Femur (tissue), 1 donor: ENCODE results near the gene PRDX5.
"Not testable (repeated sequence)": the region's sequence is repeated elsewhere in the genome, so short reads cannot be mapped to it uniquely, and the experiment has no call there.

ENCODE experiments used
- DNase-seq: peaks from one replicate; pipeline ENCODE4 v3.0.0-alpha.2; 2017

PRDX5 gene

GRCh38 chr11:64306563-64306875 is 11.4 kb upstream of the PRDX5 start:
- no peak for DNase-seq

GRCh38 chr11:64306876-64307622 is 10.9 kb upstream of the PRDX5 start:
- DNase-seq: no peak

- not testable (repeated sequence) for DNase-seq
Observed at GRCh38 chr11:64307795-64308194, 10.1 kb upstream of the PRDX5 start.

- DNase-seq: no peak
Observed at GRCh38 chr11:64312947-64313346, 5.0 kb upstream of the PRDX5 start.

GRCh38 chr11:64313491-64314145 is 4.3 kb upstream of the PRDX5 start:
- DNase-seq: no peak

- DNase-seq: no peak
Observed at GRCh38 chr11:64314146-64314804, 3.6 kb upstream of the PRDX5 start.

- DNase-seq: no peak
Observed at GRCh38 chr11:64314805-64315561, 2.9 kb upstream of the PRDX5 start.

- DNase-seq: not testable (repeated sequence)
Observed at GRCh38 chr11:64315667-64316526, 2.0 kb upstream of the PRDX5 start.

GRCh38 chr11:64316672-64317324 is 1.1 kb upstream of the PRDX5 start:
- DNase-seq: no peak

- DNase-seq: peak; percentile 98
Observed at GRCh38 chr11:64317325-64317960, 478 bp upstream of the PRDX5 start, which contains the start of gene TRMT112. TSS of gene TRMT112 (minus strand) at chr11:64317559. CDS start at chr11:64317526, 33 bp downstream.

- DNase-seq: no peak
Observed at GRCh38 chr11:64318766-64319761, 1.1 kb downstream of the PRDX5 start.

GRCh38 chr11:64320556-64320955 is 2.6 kb downstream of the PRDX5 start:
- no peak for DNase-seq

- no peak for DNase-seq
Observed at GRCh38 chr11:64321026-64321425, 3.1 kb downstream of the PRDX5 start.

- DNase-seq: no peak
Observed at GRCh38 chr11:64321533-64321932, 3.6 kb downstream of the PRDX5 start.

GRCh38 chr11:64322925-64323260 is 5.0 kb downstream of the PRDX5 start:
- DNase-seq: no peak

- no peak for DNase-seq
Observed at GRCh38 chr11:64323373-64323772, 5.5 kb downstream of the PRDX5 start.

GRCh38 chr11:64323984-64324383 is 6.1 kb downstream of the PRDX5 start:
- not testable (repeated sequence) for DNase-seq

GRCh38 chr11:64324692-64325469 is 7.0 kb downstream of the PRDX5 start:
- DNase-seq: no peak

GRCh38 chr11:64327375-64327774 is 9.5 kb downstream of the PRDX5 start:
- no peak for DNase-seq
